ENCODE results near the gene UNC5C. TPM values are rescaled to one million over a fixed set of nuclear protein-coding genes. Genes with fewer than 3 reads are reported as not detected.

Gene UNC5C
- total and polyA plus RNA-seq, 10 donors, result 0.43 to 15.7 (median 7.8) TPM

GRCh38 chr4:95510877-95511276, 37.9 kb downstream of the UNC5C start:
- Histone ChIP-seq H3K27ac (no peak overlapping the region), H3K36me3 (no peaks in the 10 kb centered on the region), H3K4me3 (no peak overlapping the region), H3K27me3 (replicated peaks in 1 of 7) (no peaks in the 10 kb centered on the region), H3K4me1 (no peaks in the 10 kb centered on the region), H3K9me3 (no peaks in the 10 kb centered on the region)
- 70 to 87% (median 80%) methylated on average over 2 of the region's 2 CpGs for WGBS, 5 donors
- intact Hi-C loops (cut with DNase I; ENCODE audit: low total_unique reads), result no loop called here
- no peak for TF ChIP-seq POLR2A (IDR thresholded peaks at IDR 0.05)
- TF ChIP-seq POLR2AphosphoS5 (IDR thresholded peaks at IDR 0.05), result no peak
- no peak for TF ChIP-seq CTCF (IDR thresholded peaks at IDR 0.05 in 8 of 11, conservative IDR thresholded peaks at IDR 0.05 in 3 of 11)
- DNase-seq, result no peak

- TF ChIP-seq POLR2A (IDR thresholded peaks at IDR 0.05) (no peak), CTCF (IDR thresholded peaks at IDR 0.05 in 8 of 11, conservative IDR thresholded peaks at IDR 0.05 in 3 of 11) (peak in 4 of 11 experiments; percentile 28 to 44 (median 35)), POLR2AphosphoS5 (IDR thresholded peaks at IDR 0.05) (no peak)
- 4 to 14% (median 8%) methylated on average over 2 of the region's 2 CpGs for WGBS, 5 donors
- no peaks in the 10 kb centered on the region for H3K9me3 ChIP-seq
- H3K4me1 ChIP-seq, result no peaks in the 10 kb centered on the region
- H3K27ac ChIP-seq, result no peak overlapping the region
- H3K36me3 ChIP-seq, result no peaks in the 10 kb centered on the region
- no peaks in the 10 kb centered on the region for H3K27me3 ChIP-seq (replicated peaks in 1 of 7)
- no peak for DNase-seq
- H3K4me3 ChIP-seq, result no peak overlapping the region
- intact Hi-C loops (cut with DNase I; ENCODE audit: low total_unique reads), result no loop called here
Observed at GRCh38 chr4:95510145-95510544, 38.6 kb downstream of the UNC5C start.

GRCh38 chr4:95508421-95508820, 40.4 kb downstream of the UNC5C start:
- no peak for TF ChIP-seq POLR2AphosphoS5 (IDR thresholded peaks at IDR 0.05)
- no peak for TF ChIP-seq CTCF (IDR thresholded peaks at IDR 0.05 in 8 of 11, conservative IDR thresholded peaks at IDR 0.05 in 3 of 11)
- TF ChIP-seq POLR2A (IDR thresholded peaks at IDR 0.05), result no peak
- no peaks in the 10 kb centered on the region for H3K36me3 ChIP-seq
- 48 to 73% (median 57%) methylated on average over 1 of the region's 1 CpG for WGBS, 5 donors
- intact Hi-C loops (cut with DNase I; ENCODE audit: low total_unique reads), result no loop called here
- no peaks in the 10 kb centered on the region for H3K4me1 ChIP-seq
- H3K27ac ChIP-seq, result no peak overlapping the region
- no peak for DNase-seq
- no peak overlapping the region for H3K4me3 ChIP-seq
- H3K27me3 ChIP-seq (replicated peaks in 1 of 7), result no peaks in the 10 kb centered on the region
- H3K9me3 ChIP-seq, result no peaks in the 10 kb centered on the region

GRCh38 chr4:95507561-95507960, 41.2 kb downstream of the UNC5C start:
- no peaks in the 10 kb centered on the region for H3K4me1 ChIP-seq
- DNase-seq, result no peak
- 70 to 82% (median 77%) methylated on average over 5 of the region's 5 CpGs for WGBS, 5 donors
- intact Hi-C loops (cut with DNase I; ENCODE audit: low total_unique reads), result no loop called here
- no peak overlapping the region for H3K27ac ChIP-seq
- no peaks in the 10 kb centered on the region for H3K36me3 ChIP-seq
- no peaks in the 10 kb centered on the region for H3K9me3 ChIP-seq
- TF ChIP-seq CTCF (IDR thresholded peaks at IDR 0.05 in 8 of 11, conservative IDR thresholded peaks at IDR 0.05 in 3 of 11), result no peak
- no peak for TF ChIP-seq POLR2AphosphoS5 (IDR thresholded peaks at IDR 0.05)
- TF ChIP-seq POLR2A (IDR thresholded peaks at IDR 0.05), result no peak
- H3K4me3 ChIP-seq, result no peak overlapping the region
- H3K27me3 ChIP-seq (replicated peaks in 1 of 7), result no peaks in the 10 kb centered on the region

Data from spleen (tissue), 11 donors.